HepG2 (cell line): ENCODE measurements around the gene NUDT3. TPM values are rescaled to one million over a fixed set of nuclear protein-coding genes. Genes with fewer than 3 reads are reported as not detected.
A peak's percentile ranks its signal among the peaks of the same experiment; 100 is the strongest.

Experiments used
- ATF3 ChIP-seq: sonication (generic); formaldehyde crosslinking; IDR thresholded peaks from 2 replicates; pipeline ENCODE4 v1.4.0; 2020; ENCODE audit warnings: missing genetic modification reagents
- BHLHE40 ChIP-seq: IDR thresholded peaks from 2 replicates; pipeline ENCODE4 v1.6.1; 2011; ENCODE audit warnings: low read length, improper control_type of control experiment
- BRF2 ChIP-seq: sonication (generic); formaldehyde crosslinking; IDR thresholded peaks from 2 replicates; pipeline ENCODE4 v1.8.1; 2022; ENCODE audit warnings: mild to moderate bottlenecking, missing genetic modification reagents
- ETV5 ChIP-seq: IDR thresholded peaks from 2 replicates; pipeline ENCODE4 v1.6.1; 2018; ENCODE audit warnings: missing biosample characterization, missing genetic modification reagents, inconsistent platforms, borderline replicate concordance
- GPN1 ChIP-seq: sonication (generic); formaldehyde crosslinking; IDR thresholded peaks from 2 replicates; pipeline ENCODE4 v1.5.1; 2020; ENCODE audit warnings: missing genetic modification reagents, borderline replicate concordance
- KLF11 ChIP-seq: IDR thresholded peaks from 2 replicates; pipeline ENCODE4 v1.6.1; 2016; ENCODE audit warnings: missing compliant biosample characterization
- KLF12 ChIP-seq: sonication (generic); formaldehyde crosslinking; IDR thresholded peaks from 2 replicates; pipeline ENCODE4 v1.4.0; 2020; ENCODE audit warnings: missing genetic modification reagents, borderline replicate concordance
- MTF2 ChIP-seq: sonication (generic); formaldehyde crosslinking; IDR thresholded peaks from 2 replicates; pipeline ENCODE4 v1.5.0; 2020; ENCODE audit warnings: missing genetic modification reagents, borderline replicate concordance
- SOX5 ChIP-seq: IDR thresholded peaks from 2 replicates; pipeline ENCODE4 v1.6.1; 2016; ENCODE audit warnings: borderline replicate concordance
- SRY ChIP-seq: sonication (generic); formaldehyde crosslinking; IDR thresholded peaks from 2 replicates; pipeline ENCODE4 v1.8.0; 2022; ENCODE audit warnings: mild to moderate bottlenecking, missing genetic modification reagents
- TP53 ChIP-seq: sonication (generic); formaldehyde crosslinking; conservative IDR thresholded peaks from 2 replicates; pipeline ENCODE4 v1.4.0; 2020; ENCODE audit warnings: missing genetic modification reagents
- ZBTB33 ChIP-seq: sonication (generic); formaldehyde crosslinking; IDR thresholded peaks from 2 replicates; pipeline ENCODE4 v1.4.0; 2020; ENCODE audit warnings: missing genetic modification reagents
- ZNF441 ChIP-seq: sonication (generic); formaldehyde crosslinking; IDR thresholded peaks from 2 replicates; pipeline ENCODE4 v1.7.0; 2021; ENCODE audit warnings: missing genetic modification reagents, borderline replicate concordance
- ZNF484 ChIP-seq: sonication (generic); formaldehyde crosslinking; IDR thresholded peaks from 2 replicates; pipeline ENCODE4 v1.5.1; 2020; ENCODE audit warnings: mild to moderate bottlenecking, low read depth, missing genetic modification reagents, borderline replicate concordance
- ZNF547 ChIP-seq: sonication (generic); formaldehyde crosslinking; IDR thresholded peaks from 2 replicates; pipeline ENCODE4 v1.5.1; 2020; ENCODE audit warnings: mild to moderate bottlenecking, missing genetic modification reagents
- ZNF567 ChIP-seq: sonication (generic); formaldehyde crosslinking; IDR thresholded peaks from 2 replicates; pipeline ENCODE4 v1.8.1; 2023; ENCODE audit warnings: mild to moderate bottlenecking, missing genetic modification reagents, borderline replicate concordance
- ZNF574 ChIP-seq: sonication (generic); formaldehyde crosslinking; IDR thresholded peaks from 2 replicates; pipeline ENCODE4 v1.4.0; 2020; ENCODE audit warnings: missing genetic modification reagents
- ZNF674 ChIP-seq: sonication (generic); formaldehyde crosslinking; IDR thresholded peaks from 2 replicates; pipeline ENCODE4 v1.5.0; 2020; ENCODE audit warnings: low read depth, mild to moderate bottlenecking, missing genetic modification reagents
- ZNF747 ChIP-seq: sonication (generic); formaldehyde crosslinking; IDR thresholded peaks from 2 replicates; pipeline ENCODE4 v1.8.1; 2023; ENCODE audit warnings: missing genetic modification reagents, mild to moderate bottlenecking, borderline replicate concordance
- ZSCAN20 ChIP-seq: sonication (generic); formaldehyde crosslinking; IDR thresholded peaks from 2 replicates; pipeline ENCODE4 v1.4.0; 2020; ENCODE audit warnings: missing genetic modification reagents, mild to moderate bottlenecking, borderline replicate concordance
- polyA plus RNA-seq, 8 experiments: library from polyadenylated mRNA; depleted of rRNA in 3 of 8; stranded (reverse) in 7 of 8; unstranded in 1 of 8; fragments of >200 nt; fragmentation: Illumina TruSeq in 4 of 8; extraction: Trizol in 4 of 8; gene quantifications; 2 replicates each; pipeline versions ENCODE4 v1.2.1 to v1.2.3, GENCODE V29; 2011 to 2016; ENCODE audit warnings: low read depth in 4 of 8, missing spikeins in 1 of 8, mixed read lengths in 1 of 8; ENCODE audit not compliant: insufficient read depth in 1 of 8
- total RNA-seq, 5 experiments: library from RNA; depleted of rRNA; stranded (reverse); fragments of >200 nt; fragmentation: Illumina TruSeq; extraction: Trizol; gene quantifications; 2 replicates each; pipeline ENCODE4 v1.2.3, GENCODE V29; 2016; ENCODE audit warnings: low read depth in 1 of 5
- TF ChIP-seq, protein P1 (sequence below): sonication (generic); formaldehyde crosslinking; conservative IDR thresholded peaks from 2 replicates; pipeline ENCODE4 v1.8.0; 2022; ENCODE audit warnings: mild to moderate bottlenecking, moderate library complexity, missing genetic modification reagents

NUDT3 gene
- total and polyA plus RNA-seq, 2 of the 13 experiments (the other 11 are each of a cell fraction or from before 2014, with no cell fraction given) = 20.2 to 20.6 TPM

DNA sequence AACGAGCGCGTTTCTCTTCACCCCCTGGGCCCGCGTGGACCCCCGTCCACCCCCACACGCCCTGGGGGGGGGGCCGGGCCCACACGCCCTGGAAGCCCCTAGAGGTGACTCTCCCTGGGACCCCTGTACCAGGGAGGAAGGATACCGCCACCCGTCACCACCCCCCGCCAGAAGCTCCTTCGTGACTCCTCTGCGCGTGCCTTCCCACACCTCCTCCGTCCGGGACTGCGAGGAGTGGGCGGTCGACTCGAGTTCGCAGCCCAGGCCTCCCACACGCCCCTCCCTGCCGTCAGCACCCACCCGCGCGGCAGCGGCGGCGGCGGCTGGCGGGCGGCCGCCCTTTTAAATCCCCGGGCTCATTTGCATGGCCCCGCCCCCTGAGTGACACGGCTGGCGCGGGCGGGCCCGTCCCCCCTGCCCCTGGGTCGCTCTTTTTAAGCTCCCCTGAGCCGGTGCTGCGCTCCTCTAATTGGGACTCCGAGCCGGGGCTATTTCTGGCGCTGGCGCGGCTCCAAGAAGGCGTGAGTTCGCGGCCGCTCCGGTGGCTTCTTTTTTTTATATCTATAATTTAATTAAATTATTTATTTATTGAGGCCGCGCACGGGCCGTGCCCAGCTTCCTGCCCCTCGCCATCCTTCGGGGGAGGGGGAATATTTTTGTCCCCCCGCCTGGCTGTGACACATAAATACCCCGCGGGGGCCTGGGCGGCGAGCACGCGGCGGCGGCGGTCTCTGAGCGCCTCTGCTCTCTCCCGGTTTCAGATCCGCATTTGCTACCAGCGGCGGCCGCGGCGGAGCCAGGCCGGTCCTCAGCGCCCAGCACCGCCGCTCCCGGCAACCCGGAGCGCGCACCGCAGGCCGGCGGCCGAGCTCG, 155.8 kb downstream of the NUDT3 start, which contains the start of gene HMGA1 (continued):
- TF ChIP-seq KLF12 (CRISPR knock-in tag) = no peak
- no peak for TF ChIP-seq ZNF547 (CRISPR knock-in tag)
- TF ChIP-seq SRY (CRISPR knock-in tag) = no peak
- TF ChIP-seq ZNF441 (CRISPR knock-in tag) = no peak; the same call in 1 of the 2 replicates
- no peak for TF ChIP-seq ZNF567 (CRISPR knock-in tag)
- no peak for TF ChIP-seq ZNF484 (CRISPR knock-in tag)
- no peak for TF ChIP-seq TP53 (CRISPR knock-in tag)
- TF ChIP-seq ZNF747 (CRISPR knock-in tag) = no peak
- TF ChIP-seq ZBTB33 = peak; percentile 19; the same call in 1 of the 2 replicates
- peak; percentile 32; the same call in 1 of the 2 replicates for TF ChIP-seq SOX5
- TF ChIP-seq BRF2 (CRISPR knock-in tag) = no peak
- TF ChIP-seq ZNF574 (CRISPR knock-in tag) = no peak
- TF ChIP-seq ETV5 (CRISPR knock-in tag) = no peak
- no peak for TF ChIP-seq GPN1
- no peak for TF ChIP-seq ZSCAN20 (CRISPR knock-in tag)
- no peak for TF ChIP-seq KLF11 (CRISPR knock-in tag)
- TF ChIP-seq MTF2 (CRISPR knock-in tag) = no peak
- no peak for TF ChIP-seq ZNF674
- no peak; the same call in 1 of the 2 replicates for TF ChIP-seq BHLHE40
- TF ChIP-seq ATF3 (CRISPR knock-in tag) = no peak
- TF ChIP-seq, protein P1, sequence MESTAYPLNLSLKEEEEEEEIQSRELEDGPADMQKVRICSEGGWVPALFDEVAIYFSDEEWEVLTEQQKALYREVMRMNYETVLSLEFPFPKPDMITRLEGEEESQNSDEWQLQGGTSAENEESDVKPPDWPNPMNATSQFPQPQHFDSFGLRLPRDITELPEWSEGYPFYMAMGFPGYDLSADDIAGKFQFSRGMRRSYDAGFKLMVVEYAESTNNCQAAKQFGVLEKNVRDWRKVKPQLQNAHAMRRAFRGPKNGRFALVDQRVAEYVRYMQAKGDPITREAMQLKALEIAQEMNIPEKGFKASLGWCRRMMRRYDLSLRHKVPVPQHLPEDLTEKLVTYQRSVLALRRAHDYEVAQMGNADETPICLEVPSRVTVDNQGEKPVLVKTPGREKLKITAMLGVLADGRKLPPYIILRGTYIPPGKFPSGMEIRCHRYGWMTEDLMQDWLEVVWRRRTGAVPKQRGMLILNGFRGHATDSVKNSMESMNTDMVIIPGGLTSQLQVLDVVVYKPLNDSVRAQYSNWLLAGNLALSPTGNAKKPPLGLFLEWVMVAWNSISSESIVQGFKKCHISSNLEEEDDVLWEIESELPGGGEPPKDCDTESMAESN = 0 out of 2 replicates have a peak, but pooled peaks have one; percentile 38
